ENCODE measurements around the gene DAB2IP.

GRCh38 chr9:121675381-121675780 lies 23.9 kb downstream of the DAB2IP start:
- no peak for TF ChIP-seq CTCF (conservative IDR thresholded peaks at IDR 0.05; ENCODE audit: low read length)
- TF ChIP-seq EZH2phosphoT487 (IDR thresholded peaks at IDR 0.05; ENCODE audit: borderline replicate concordance): no peak
